IPS DF 4.7 (cell line): ENCODE results near the gene HERC6.
"Not testable (repeated sequence)": the region's sequence is repeated elsewhere in the genome, so short reads cannot be mapped to it uniquely, and the experiment has no call there.

Experiments used
- DNase-seq: peaks from one replicate; pipeline ENCODE4 v3.0.0-alpha.2; 2013; ENCODE audit warnings: low spot score; ENCODE audit errors: extremely low read depth

HERC6 gene

DNA sequence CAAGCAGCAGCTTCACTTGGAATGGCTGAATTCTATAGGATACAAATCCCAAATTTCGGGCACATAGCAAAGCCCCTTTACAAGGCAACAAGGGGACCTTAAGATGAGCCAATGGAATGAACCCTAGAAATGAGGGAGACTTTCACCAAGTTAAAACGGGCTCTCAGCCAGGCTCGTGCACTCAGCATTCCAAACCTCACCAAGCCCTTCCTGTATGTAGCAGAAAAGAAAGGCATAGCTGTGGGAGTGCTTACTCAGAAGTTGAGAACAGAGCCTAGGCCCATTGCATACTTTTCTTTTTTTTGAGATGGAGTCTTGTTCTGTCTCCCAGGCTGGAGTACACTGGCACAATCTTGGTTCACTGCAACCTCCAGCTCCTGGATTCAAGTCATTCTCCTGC, 67.5 kb downstream of the HERC6 start:
- no peak for DNase-seq

DNA sequence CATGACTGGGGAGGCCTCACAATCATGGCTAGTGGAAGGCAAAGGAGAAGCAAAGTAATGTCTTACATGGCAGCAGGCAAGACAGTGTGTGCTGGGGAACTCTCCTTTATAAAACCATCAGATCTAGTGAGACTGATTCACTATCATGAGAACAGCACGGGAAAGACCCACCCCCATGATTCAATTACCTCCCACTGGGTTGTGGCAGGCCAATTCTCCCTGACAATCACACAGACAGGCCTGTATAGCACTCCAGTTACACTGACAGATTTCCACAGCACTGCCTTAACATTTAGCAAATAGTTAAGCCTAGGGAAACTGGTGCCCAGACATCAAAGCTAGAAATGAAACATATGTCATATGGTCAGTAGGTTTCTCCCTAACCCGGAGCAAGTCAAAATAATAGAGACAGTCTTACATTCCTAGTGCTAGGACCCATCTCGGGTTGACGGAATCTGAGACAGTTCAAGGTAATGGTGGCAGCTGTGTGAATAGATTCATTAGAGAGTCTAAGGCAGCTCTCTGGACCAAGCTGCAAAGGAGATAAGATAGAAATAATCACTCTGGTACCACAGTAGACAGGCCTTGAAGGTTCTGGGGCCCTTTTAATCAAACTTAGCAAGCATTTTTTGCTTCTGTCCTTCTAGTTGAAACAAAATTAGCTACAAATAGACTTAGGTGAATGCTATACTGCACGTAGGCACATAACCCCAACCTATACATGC, 68.9 kb downstream of the HERC6 start:
- no peak for DNase-seq

DNA sequence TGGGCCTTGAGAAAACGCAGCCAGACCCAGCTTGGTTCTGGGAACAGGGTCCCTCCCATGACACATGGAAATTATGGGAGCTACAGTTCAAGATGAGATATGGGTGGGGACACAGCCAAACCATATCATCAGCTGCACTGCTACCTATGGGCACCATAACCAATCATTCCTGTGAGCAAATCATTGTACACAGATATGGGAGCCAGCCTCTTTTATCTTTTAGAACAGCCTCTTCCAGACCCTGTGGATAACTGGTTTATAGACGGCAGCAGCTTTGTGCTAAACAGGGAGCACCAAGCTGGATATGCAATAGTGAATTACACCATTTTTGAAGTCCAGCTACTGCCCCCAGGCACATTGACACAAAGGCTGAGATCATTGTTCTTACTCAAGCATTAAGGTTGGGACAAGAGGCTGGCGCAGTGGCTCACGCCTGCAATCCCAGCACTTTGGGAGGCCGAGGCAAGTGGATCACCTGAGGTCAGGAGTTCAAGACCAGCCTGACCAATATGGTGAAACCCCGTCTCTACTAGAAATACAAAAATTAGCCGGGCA, 69.6 kb downstream of the HERC6 start:
- DNase-seq = not testable (repeated sequence)

- no peak for DNase-seq
Observed at GRCh38 chr4:88448889-88449288, 70.2 kb downstream of the HERC6 start.

DNA sequence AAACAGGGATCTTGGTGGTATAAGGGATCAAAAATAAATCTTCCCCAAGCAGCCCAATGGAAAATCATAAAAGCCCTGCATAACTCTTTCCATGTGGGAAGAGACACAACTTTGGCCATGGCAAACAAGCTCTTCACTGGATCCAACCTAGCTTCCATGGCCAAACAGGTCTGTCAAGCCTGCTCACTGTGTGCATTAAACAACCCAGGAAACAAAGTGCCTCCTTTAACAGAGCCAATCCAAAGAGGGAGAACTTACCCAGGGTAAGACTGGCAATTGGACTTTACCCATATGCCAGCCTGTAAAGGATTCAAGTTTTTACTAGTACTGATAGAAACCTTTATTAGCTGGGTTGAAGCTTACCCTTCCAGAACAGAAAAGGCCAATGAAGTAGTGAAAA, 70.6 kb downstream of the HERC6 start:
- DNase-seq = no peak

DNA sequence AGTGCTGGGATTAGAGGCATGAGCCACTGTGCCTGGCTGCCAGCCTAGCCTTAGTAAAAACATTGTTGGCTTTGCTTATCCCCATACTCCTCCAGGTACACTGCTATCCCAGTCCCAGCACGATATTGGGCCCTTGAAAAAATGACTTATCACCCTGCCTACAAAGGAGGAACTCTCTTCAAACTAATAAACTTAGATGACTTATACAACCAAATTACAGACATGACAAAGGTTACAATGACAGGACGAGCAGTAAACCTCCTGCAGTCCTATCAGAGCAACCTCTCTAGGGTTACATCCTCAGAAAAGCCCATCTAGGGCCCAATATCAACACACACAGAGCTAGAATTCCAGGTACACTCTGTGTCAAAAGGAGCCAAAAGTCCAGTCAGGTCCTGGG, 72.6 kb downstream of the HERC6 start:
- DNase-seq = no peak

DNA sequence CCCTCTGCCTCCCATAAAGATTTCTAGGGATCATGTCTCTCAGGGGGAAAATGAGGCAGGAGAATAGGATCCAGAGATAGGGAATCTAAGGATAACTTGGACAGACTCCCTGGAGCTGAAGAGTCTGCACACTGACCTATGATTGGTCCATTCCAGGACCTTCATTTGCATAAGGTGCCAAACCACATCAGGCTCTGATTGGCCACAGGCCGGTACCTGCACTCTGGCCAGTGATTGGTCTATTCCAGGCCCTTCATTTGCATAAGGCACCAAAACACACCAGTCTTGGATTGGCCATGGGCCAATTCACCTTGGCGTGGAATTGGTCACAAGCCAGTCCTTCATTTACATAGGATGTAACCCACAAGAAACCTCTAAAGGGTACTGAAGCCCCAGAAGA, 74.3 kb downstream of the HERC6 start:
- no peak for DNase-seq

- DNase-seq = peak; percentile 87
Observed at GRCh38 chr4:88456670-88457306, 78.1 kb downstream of the HERC6 start, which contains the start of gene HERC5. Gene HERC5 (plus strand): TSS chr4:88457119. CDS start chr4:88457270, 151 bp downstream.

- DNase-seq = no peak
Observed at GRCh38 chr4:88457307-88458103, 78.9 kb downstream of the HERC6 start.

GRCh38 chr4:88458104-88458740, 79.6 kb downstream of the HERC6 start:
- no peak for DNase-seq

DNA sequence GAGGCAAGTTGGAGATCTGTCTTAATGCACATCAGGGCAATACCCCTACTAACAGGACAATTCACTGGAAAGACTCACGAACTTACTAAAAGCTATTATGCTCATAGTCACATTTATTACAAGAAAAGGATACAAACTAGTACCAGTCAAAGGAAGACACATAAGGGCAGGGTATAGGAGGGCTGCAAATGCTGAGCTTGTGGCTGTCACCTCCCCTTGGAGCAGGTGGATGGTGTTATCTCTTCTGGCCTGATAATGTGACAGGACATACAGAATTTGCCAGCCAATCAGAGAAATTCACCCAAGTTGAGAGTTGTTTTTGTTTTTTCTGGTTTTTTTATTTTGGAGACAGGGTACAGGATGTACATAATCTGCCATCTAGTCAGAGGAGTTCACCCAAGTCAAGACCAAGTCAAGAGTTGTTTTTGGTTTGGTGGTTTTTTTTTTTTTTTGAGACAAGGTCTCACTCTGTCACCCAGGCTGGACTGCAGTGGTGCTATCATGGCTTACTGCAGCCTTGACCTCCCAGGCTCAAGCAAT, 87.1 kb downstream of the HERC6 start:
- no peak for DNase-seq

DNA sequence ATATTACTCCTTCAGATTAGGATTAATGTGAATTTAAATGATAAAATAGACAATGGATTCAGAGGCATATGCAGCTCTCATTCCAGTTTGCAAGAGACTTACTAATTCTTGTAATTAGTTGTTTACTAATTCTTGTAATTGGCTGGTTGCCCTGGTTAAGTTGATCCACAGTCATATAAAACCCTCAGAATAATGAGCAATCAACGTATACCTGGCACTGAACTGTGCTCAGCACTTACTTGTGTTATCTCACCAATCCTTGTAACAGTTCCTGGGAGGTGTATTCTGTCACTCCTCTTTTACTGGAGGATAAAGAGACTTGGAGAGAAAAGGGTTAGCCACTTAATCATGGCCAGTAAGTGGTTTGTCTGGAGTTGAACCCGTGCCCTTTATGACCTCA, 88.7 kb downstream of the HERC6 start:
- no peak for DNase-seq

- no peak for DNase-seq
Observed at GRCh38 chr4:88477229-88477860, 98.7 kb downstream of the HERC6 start.

GRCh38 chr4:88478247-88478646, 99.6 kb downstream of the HERC6 start:
- DNase-seq = no peak

- DNase-seq = no peak
Observed at GRCh38 chr4:88481537-88481936, 102.9 kb downstream of the HERC6 start.

- no peak for DNase-seq
Observed at GRCh38 chr4:88489100-88489761, 110.6 kb downstream of the HERC6 start.
